Measurements from ENCODE around the gene ZBTB42. TPM values are rescaled to one million over a fixed set of nuclear protein-coding genes. Genes with fewer than 3 reads are reported as not detected.

The ZBTB42 gene
- total RNA-seq, 1 experiment from 2014 or later = 1.4 TPM

- intact Hi-C loops (cut with micrococcal nuclease; ENCODE audit: unreplicated experiment) = no loop called here
- Histone ChIP-seq H3K27me3 (replicated peaks; ENCODE audit: insufficient read depth, low read depth, low read length, poor library complexity) (no peaks in the 10 kb centered on the region), H3K36me3 (ENCODE audit: insufficient read depth, low read length, poor library complexity, severe bottlenecking) (peaks cover 20% of the 10 kb centered on the region), H3K9me3 (ENCODE audit: low read depth, low read length, poor library complexity, severe bottlenecking) (no peaks in the 10 kb centered on the region), H3K4me3 (ENCODE audit: low read depth, low read length, poor library complexity, severe bottlenecking) (no peak overlapping the region), H3K27ac (ENCODE audit: low read depth, low read length, poor library complexity, severe bottlenecking) (no peak overlapping the region), H3K4me1 (ENCODE audit: insufficient read depth, low read length, poor library complexity, severe bottlenecking) (peaks cover 4% of the 10 kb centered on the region)
- ChIA-PET CTCF (no interaction called here), POLR2A (ENCODE audit: low non-redundant PET) (no interaction called here)
- TF ChIP-seq, protein P1, sequence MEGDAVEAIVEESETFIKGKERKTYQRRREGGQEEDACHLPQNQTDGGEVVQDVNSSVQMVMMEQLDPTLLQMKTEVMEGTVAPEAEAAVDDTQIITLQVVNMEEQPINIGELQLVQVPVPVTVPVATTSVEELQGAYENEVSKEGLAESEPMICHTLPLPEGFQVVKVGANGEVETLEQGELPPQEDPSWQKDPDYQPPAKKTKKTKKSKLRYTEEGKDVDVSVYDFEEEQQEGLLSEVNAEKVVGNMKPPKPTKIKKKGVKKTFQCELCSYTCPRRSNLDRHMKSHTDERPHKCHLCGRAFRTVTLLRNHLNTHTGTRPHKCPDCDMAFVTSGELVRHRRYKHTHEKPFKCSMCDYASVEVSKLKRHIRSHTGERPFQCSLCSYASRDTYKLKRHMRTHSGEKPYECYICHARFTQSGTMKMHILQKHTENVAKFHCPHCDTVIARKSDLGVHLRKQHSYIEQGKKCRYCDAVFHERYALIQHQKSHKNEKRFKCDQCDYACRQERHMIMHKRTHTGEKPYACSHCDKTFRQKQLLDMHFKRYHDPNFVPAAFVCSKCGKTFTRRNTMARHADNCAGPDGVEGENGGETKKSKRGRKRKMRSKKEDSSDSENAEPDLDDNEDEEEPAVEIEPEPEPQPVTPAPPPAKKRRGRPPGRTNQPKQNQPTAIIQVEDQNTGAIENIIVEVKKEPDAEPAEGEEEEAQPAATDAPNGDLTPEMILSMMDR (conservative IDR thresholded peaks at IDR 0.05; ENCODE audit: low read depth, low read length) = no peak
- TF ChIP-seq EZH2 (IDR thresholded peaks at IDR 0.05; ENCODE audit: borderline replicate concordance, low read depth, low read length, poor library complexity, severe bottlenecking) = no peak
- no TSS peak for BruUV-seq (replicated peaks)
- no peak for DNase-seq (ENCODE audit: low spot score)
Observed at GRCh38 chr14:104757681-104758392, 43.1 kb upstream of the ZBTB42 start.

DNA sequence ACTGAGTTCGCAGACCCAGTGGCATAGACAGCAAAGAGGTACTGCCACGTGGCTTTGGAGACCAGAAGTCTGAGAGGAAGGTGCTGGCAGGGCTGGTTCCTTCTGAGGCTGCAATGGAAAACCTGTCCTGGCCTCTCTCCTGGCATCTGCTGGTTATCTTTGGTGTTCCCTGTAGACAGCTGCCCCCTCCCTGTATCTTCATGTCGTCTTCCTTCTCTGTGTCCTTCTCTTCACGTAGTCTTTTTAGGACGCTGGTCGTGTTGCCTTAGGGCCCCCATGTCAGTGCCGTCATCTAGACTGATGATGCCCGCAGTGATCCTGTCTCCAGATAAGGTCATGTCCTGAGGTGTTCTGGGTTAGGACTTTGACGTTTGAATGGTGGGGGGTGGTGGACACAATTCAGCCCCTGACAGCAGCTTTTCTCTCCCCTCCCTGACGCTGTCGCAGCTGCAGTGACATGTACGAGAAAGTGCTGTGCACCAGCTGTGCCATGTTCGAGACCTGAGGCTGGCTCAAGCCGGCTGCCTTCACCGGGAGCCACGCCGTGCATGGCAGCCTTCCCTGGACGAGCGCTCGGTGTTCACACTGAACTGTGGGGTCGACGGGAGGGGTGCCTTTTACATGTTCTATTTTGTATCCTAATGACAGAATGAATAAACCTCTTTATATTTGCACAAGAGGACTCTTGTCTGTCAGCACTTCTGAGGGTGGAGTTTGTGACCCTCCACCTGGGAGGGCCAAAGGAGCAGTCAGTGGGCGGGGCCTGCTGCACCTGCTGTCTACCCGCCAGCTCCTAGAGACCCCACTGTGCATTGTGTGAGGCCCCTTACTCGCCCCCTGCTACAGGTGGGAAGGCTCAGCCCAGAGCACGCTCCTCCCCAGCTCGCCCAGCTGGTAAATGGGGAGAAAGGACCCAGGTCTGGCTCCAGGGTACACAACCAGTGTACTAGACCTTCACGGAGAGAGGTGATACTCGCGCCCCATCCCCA lies 41.6 kb upstream of the ZBTB42 start:
- Histone ChIP-seq H3K4me3 (ENCODE audit: low read depth, low read length, poor library complexity, severe bottlenecking) (no peak overlapping the region), H3K4me1 (ENCODE audit: insufficient read depth, low read length, poor library complexity, severe bottlenecking) (peaks cover under 1% of the 10 kb centered on the region), H3K9me3 (ENCODE audit: low read depth, low read length, poor library complexity, severe bottlenecking) (no peaks in the 10 kb centered on the region), H3K36me3 (ENCODE audit: insufficient read depth, low read length, poor library complexity, severe bottlenecking) (peaks cover 20% of the 10 kb centered on the region), H3K27me3 (replicated peaks; ENCODE audit: insufficient read depth, low read depth, low read length, poor library complexity) (no peaks in the 10 kb centered on the region), H3K27ac (ENCODE audit: low read depth, low read length, poor library complexity, severe bottlenecking) (no peak overlapping the region)
- no peak for TF ChIP-seq EZH2 (IDR thresholded peaks at IDR 0.05; ENCODE audit: borderline replicate concordance, low read depth, low read length, poor library complexity, severe bottlenecking)
- TF ChIP-seq, protein P1 (conservative IDR thresholded peaks at IDR 0.05; ENCODE audit: low read depth, low read length) = no peak
- no peak for DNase-seq (ENCODE audit: low spot score)
- ChIA-PET CTCF (interaction anchor here (1.1 kb wide), 1 partner anchor 9 kb away, joined by 3 read pairs; no protein-coding TSS in a partner anchor), POLR2A (ENCODE audit: low non-redundant PET) (no interaction called here)
- no TSS peak for BruUV-seq (replicated peaks)
- intact Hi-C loops (cut with micrococcal nuclease; ENCODE audit: unreplicated experiment) = no loop called here

DNA sequence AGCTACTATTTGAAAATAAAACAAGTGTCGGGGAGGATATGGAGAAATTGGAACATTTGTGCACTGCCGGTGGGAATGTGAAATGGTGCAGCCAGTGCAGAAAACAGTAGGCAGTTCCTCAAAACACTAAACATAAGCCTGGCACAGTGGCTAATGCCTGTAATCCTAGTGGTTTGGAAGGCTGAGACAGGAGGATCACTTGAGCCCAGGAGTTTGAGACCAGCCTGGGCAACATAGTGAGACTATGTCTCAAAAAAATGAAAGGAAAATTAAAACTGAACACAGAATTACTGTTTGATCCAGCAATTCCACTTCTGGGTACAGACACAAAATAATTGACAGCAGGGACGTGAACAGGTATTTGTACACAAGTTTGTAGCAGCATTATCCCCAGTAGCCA lies 35.4 kb upstream of the ZBTB42 start:
- DNase-seq (ENCODE audit: low spot score) = no peak
- Histone ChIP-seq H3K27ac (ENCODE audit: low read depth, low read length, poor library complexity, severe bottlenecking) (no peak overlapping the region), H3K36me3 (ENCODE audit: insufficient read depth, low read length, poor library complexity, severe bottlenecking) (peaks cover 11% of the 10 kb centered on the region), H3K9me3 (ENCODE audit: low read depth, low read length, poor library complexity, severe bottlenecking) (no peaks in the 10 kb centered on the region), H3K4me1 (ENCODE audit: insufficient read depth, low read length, poor library complexity, severe bottlenecking) (peaks cover 5% of the 10 kb centered on the region), H3K27me3 (replicated peaks; ENCODE audit: insufficient read depth, low read depth, low read length, poor library complexity) (no peaks in the 10 kb centered on the region), H3K4me3 (ENCODE audit: low read depth, low read length, poor library complexity, severe bottlenecking) (no peak overlapping the region)
- CTCF ChIA-PET = no interaction called here
- POLR2A ChIA-PET (ENCODE audit: low non-redundant PET) = interaction anchor here (0.6 kb wide), 1 partner anchor 13 kb away, joined by 5 read pairs; the partner anchor contains the start of gene SIVA1
- TF ChIP-seq EZH2 (IDR thresholded peaks at IDR 0.05; ENCODE audit: borderline replicate concordance, low read depth, low read length, poor library complexity, severe bottlenecking) = no peak
- TF ChIP-seq, protein P1 (conservative IDR thresholded peaks at IDR 0.05; ENCODE audit: low read depth, low read length) = no peak
- intact Hi-C loops (cut with micrococcal nuclease; ENCODE audit: unreplicated experiment) = loop anchor here (5.0 kb wide), 1 partner anchor 282 kb away; no protein-coding TSS in a partner anchor
- BruUV-seq (replicated peaks) = no TSS peak
